ENCODE data around the gene ECEL1.
"Not testable (repeated sequence)": the region's sequence is repeated elsewhere in the genome, so short reads cannot be mapped to it uniquely, and the experiment has no call there.

ECEL1 gene, protein sequence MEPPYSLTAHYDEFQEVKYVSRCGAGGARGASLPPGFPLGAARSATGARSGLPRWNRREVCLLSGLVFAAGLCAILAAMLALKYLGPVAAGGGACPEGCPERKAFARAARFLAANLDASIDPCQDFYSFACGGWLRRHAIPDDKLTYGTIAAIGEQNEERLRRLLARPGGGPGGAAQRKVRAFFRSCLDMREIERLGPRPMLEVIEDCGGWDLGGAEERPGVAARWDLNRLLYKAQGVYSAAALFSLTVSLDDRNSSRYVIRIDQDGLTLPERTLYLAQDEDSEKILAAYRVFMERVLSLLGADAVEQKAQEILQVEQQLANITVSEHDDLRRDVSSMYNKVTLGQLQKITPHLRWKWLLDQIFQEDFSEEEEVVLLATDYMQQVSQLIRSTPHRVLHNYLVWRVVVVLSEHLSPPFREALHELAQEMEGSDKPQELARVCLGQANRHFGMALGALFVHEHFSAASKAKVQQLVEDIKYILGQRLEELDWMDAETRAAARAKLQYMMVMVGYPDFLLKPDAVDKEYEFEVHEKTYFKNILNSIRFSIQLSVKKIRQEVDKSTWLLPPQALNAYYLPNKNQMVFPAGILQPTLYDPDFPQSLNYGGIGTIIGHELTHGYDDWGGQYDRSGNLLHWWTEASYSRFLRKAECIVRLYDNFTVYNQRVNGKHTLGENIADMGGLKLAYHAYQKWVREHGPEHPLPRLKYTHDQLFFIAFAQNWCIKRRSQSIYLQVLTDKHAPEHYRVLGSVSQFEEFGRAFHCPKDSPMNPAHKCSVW

DNA sequence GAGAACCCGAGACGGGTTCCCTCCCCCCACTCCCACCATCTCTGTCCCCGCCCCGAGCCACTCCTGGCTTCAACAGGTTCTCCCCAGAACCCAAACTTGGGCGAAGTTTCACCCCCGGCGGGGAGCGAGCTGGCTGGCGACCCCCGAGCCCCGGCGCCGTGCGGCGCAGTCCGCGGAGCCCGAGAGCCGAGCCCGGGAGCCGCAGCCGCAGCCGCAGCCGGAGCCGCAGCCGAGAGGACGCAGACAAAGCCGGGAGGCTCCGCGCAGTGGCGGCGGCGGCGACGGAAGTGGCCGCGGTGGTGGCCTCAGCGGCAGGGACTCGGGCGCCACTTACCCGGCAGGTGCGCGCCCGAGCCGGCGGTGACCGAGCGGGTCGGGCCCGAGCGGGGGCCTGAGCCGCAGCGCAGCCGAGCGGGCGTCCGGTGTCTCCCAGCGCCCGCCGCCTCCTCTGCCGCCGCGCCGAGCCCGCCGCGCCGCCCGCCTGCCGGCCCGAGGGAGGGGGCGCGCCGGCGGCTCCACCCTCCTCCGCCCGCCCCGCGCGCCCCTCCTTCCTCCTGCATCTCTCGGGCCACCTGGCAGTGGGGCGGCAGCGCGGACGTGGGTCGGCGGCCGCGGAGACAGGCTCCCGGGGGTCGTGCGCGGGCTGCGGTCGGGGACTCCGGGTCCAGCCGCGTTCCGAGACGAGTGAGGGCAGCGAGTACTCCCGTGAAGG, at the start of gene ECEL1:
ECEL1 (minus strand) TSS at position 450 of the 712 bp plus-strand sequence. CDS start 1,181 bp downstream, outside the sequence.
- DNase-seq, result no peak

DNA sequence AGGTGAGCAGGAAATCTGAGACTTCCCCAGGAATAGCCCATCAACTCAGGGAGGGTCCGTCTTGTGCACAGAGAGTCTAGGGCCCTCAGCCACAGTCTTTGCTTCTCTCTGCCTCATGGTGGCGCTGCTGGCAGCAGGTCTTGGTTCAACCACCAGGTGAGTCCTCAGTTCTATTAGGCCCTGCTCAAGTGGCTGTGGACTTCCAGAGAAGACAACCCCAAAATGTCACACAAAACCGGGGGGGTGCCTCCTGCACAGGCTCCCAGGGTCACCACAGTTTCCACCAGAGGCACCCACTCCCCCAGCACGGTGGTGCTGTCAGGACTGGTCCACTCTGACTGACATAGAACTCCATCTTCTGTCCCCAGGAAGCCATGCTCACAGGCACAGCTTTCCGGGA, 49.4 kb upstream of the ECEL1 start:
- no peak for DNase-seq

DNA sequence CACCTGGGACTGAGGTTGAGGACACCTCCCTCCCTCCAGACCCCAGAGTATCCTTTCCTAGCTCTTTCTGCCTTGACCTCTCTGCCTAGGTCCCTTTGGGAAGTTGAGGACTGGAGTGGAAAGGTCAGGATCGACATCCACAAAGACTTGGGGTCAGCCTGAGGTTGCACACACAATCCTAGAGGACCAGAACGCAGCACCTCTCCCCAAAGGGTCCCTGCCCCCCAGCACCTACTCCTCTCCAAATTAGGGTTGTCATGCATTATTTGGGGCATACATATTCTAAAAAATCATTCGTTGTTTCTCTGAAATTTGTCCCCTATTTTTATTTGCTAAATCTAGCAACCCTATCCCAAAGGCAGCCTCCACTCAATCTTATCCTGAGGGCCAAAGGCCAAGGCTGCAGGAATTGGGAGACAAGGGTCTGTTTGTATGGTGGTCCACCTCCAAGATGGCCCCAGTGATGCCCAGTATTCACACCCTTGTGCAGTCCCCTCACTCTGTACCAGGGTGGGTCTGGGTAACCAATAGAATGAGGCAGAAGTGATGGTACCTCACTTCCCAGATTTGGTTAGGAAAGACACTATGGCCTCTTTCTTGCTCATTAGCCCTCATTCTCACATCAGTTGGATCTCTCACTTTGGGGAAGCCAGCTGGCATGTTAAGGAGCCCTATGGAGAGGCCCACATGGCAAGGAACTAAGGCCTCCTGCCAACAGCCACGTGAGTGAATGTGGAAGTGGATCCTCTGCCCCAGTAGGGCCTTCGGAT, 48.3 kb upstream of the ECEL1 start:
- DNase-seq, result no peak

DNA sequence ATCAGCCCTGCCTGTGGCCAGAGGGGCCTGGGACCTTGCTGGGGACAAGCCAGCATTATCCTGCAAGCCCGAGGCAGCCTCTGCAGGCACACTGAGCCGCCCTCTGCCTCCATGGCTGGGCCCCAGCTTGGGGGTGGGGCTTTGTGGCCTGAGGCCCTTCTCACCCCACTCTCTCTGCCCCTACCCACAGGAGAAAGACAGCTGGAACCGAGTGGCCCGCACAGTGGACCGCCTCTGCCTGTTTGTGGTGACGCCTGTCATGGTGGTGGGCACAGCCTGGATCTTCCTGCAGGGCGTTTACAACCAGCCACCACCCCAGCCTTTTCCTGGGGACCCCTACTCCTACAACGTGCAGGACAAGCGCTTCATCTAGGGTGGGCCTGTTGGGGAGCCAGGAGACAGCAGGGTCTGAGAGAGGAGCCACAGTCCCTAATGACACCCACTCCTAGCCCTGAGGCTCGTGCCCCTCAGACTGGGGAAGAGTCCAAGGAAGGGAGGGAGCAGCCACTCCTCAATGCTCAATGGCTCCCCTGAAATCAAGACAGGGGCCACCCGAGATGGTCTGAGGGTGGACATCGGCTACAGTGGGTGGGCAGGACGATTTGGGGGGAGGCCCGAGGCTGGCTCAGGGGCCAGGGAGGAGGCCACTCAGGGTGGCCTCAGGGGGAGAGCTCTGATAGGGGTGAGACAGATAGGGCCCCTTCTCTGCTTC, 47.5 kb upstream of the ECEL1 start:
- DNase-seq, result no peak

DNA sequence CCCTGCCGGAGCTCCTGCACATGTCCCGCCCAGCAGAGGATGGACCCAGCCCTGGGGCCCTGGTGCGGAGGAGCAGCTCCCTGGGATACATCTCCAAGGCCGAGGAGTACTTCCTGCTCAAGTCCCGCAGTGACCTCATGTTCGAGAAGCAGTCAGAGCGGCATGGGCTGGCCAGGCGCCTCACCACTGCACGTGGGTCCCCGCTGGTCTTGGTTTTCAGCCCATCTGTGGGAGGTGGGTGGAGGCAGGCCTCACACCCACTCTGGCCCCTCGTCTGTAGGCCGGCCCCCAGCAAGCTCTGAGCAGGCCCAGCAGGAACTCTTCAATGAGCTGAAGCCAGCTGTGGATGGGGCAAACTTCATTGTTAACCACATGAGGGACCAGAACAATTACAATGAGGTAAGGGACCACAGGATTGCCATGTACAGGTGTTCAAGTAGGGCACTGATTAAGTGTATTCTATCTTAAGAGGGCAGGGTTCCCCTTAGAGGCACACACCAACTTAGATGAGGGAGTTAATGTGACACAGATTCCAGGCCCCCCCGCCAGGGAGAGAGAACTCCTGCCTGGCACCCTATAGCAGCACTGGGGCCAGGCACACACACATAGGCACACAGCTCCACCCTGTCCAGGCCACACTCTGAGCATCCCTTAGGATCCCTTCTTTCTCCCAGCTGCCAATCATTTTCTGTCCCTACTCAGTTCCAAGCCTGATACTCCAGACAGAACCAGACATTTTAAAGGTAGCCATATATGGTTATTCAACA, 46.5 kb upstream of the ECEL1 start:
- no peak for DNase-seq

DNA sequence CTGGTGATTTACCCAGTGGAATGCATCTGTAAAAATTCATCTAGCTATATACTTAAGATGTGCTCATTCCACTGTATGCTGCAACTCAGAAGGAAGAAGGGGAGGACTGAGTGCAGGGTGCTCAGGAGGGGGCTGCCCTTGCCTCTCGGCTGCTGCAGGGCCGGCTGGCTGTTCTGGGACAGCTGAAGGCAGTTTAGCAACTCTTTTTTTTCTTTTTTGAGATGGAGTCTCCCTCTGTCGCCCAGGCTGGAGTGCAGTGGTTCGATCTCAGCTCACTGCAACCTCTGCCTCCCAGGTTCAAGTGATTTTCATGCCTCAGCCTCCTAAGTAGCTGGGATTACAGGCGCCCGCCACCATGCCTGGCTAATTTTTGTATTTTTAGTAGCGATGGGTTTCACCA, 45.2 kb upstream of the ECEL1 start:
- not testable (repeated sequence) for DNase-seq

DNA sequence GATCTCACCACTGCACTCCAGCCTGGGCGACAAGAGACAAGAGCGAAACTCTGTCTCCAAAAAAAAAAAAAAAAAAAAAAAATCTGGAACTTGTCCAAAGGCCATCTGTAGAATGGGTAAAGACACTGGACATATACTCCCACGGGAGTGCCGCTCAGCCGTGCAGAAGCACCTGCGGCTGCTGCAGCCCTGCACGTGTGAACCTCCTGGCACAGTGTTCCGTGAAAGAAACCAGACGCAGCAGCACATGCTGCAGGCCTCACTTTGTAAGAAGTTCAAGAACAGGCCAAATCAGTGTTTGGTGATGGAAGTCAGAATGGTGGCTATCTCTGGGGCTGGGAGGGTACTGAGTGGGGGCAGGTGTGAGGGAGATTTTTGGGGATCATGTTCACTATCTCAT, 44.8 kb upstream of the ECEL1 start:
- no peak for DNase-seq

DNA sequence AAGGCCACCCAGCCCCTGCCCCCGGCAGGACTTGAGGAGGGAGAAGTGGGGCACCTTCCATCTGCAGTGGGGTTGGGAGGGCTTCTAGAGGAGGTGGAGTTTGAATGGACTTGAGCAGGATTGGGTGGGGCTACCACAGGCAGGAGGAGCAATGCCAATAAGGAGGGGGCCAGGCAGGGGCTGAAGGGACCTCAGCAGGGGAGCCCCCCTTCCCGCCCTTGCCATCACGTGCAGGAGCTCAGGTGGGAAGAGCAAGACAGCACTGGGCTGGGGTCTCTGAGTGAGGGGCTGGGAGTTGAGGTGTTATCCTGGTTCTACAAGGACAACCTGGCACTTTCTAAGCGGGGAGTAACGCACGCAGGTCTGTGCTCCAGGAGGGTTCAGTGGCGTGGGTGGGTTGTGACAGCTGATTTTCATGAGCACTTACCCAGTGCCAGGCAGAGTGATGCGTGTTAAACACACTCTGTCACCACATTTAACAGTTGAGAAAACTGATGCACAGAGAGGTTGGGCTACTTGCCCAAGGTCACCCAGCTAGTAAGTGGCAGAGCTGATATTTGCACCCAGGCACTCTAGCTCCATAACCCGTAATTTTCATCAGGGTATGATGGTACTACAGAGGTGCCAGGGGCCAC, 43.1 kb upstream of the ECEL1 start:
- no peak for DNase-seq

DNA sequence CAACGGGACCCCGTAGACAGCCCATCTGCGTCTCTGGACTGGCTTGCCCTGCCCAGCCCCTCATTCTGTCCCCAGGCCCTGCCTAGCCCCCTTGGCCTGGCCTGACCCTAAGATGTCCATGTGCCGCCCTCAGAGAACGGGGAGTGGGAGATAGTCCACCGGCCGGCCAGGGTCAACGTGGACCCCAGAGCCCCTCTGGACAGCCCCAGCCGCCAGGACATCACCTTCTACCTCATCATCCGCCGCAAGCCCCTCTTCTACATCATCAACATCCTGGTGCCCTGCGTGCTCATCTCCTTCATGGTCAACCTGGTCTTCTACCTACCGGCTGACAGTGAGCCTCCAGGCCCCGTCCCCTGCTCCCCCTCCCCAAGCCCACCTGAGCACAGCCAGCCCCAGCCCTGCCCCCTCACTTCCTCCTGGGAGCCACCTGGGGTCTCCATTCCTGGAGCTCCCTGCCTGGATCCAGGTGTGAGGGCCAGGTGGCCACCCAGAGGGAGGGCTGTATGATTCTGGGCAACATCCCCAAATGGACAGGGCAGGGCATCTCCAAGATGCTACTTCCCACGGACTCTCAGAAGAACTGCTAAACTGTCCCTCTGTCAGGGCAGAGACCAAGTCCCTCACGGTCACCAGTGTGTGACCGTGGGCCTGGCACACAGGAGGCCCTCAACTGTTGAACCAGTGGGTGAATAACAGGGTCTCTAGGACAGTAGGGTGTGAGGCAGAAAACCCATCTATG, 42.3 kb upstream of the ECEL1 start:
- no peak for DNase-seq

DNA sequence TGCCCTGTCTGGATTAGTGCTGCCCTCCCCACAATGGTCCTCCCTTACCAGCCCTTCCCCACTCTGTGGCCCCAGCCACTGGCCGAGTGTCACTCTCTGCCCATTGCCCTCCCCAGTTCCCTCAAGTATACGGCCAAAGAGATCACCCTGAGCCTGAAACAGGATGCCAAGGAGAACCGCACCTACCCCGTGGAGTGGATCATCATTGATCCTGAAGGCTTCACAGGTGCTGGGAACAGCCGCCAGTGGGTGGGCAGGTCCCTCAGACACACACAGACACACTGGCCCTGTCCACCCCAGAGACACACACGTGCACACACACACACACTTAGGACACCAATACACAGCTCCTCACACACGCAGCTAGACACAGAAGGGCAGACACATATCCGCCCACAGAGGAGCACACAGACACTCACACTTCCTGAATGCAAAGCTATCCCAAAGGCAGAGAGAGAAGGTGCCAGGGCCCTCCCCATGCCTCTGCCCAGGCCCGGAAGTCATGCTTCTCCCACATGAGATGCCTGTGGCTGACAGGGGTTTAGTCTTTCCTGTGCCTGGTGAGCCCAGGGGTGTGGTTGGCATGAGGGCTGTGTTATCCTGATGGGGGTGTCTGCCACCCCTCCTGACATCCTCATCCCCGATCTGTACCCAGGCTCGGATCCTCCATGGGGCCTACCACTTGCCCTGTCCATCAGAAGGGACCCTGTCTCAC, 41.3 kb upstream of the ECEL1 start:
- no peak for DNase-seq

DNA sequence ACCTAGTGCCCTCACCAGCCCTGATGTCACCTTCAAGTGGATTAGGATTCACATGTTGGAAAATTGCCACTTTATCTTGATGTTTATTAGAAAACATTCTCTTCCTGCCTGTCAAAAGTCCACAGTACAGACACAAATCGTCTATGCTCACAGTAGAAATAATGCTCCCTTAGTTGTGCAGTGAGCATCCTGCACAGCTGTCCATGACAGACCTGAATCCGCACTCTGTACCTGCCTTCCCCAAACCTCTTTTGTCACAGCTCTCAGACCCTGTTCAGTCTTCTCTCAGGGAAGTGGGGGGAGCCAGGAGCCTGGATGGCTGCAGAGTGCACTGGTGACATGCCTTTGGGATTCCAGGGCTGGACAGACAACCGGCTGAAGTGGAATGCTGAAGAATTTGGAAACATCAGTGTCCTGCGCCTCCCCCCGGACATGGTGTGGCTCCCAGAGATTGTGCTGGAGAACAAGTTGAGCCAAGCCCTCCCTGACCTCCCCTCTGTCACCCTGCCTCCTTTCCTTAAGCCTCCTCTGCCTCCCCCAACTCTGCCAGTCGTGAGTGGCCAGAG, 40.4 kb upstream of the ECEL1 start:
- no peak for DNase-seq

DNA sequence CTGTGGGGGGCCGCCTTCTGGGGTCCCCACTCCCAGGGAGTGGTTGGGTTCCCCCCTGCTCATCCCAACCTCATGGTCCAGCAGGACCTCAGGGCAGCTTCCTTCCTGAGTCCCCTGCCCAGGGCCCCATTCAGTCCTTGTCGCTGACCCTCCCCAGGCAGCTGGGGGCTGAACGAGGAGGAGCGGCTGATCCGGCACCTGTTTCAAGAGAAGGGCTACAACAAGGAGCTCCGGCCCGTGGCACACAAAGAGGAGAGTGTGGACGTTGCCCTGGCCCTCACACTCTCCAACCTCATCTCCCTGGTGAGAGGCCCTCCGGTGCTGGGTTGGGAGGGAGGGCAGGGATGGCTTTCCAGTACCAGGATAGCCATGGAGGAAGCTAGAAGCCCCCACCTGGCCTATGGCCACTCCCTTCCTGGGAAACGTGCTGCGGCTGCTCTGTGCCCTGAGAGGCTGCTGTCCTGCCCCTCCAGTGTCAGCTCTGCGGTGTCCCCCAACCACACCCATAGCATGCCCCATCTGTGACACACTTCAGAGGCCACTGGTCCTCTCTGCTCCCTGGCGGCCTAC, 38.8 kb upstream of the ECEL1 start:
- no peak for DNase-seq

DNA sequence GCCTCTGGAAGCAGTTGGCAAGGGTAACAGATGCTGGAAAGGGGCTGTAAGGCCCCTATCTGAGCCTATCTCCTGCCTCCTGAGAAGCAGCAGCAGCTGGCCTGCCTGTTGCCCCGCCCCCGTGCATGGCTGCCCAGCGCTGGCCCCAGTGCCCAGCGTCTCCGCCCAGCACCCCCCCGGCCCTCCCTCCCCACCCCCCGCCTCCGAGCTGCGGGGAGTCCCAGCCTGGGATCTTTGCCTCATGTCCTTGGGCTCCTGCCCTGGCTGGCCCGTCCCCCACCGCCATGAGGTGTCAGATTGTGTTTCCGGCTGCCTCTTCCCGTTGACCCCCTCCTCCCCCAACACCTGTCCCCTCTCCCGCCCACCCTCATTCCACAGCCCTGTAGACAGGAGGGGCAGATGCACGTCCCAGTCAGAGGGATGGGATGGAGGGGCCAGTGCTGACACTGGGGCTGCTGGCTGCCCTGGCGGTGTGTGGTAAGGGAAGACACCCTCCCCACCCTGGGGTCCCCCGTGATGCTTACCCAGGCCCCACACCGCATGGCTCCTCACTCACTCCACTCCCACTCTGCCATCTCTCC, 38.2 kb upstream of the ECEL1 start, which contains the start of gene CHRND:
CHRND (plus strand) TSS at position 370 of the 581 bp plus-strand sequence; CDS start at position 426, 56 bp downstream.
- no peak for DNase-seq

DNA sequence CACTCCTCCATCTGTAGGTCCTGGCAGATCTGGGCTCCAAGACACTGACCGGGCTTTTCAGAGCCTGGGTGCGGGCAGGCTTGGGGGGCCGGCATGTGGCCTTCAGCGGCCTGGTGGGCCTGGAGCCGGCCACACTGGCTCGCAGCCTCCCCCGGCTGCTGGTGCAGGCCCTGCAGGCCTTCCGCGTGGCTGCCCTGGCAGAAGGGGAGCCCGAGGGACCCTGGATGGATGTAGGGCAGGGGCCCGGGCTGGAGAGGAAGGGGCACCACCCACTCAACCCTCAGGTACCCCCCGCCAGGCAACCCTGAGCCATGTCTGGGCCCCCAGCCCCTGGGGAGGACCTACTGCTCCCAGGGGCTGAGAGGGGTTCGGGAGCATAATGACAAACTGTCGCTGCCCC, 37.6 kb upstream of the ECEL1 start:
- DNase-seq, result no peak

DNA sequence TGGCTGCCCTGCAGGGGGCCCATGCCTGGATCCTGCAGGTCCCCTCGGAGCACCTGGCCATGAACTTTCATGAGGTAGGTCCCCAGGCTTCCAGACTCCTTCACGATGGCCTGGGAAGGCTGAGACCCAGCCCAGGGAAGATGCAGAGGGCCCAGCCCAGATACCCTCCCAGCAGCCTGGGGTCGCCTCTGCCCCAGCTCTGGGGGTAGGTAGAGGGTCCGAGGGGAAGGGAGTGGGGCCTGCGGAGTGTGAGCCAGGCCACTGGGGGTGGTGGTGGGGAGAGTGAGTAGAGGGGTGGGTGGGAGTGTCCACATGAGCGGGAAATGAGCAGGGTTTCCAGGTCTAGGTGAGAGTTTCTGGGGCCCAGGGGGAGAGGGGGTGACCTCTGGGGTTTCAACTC, 37.1 kb upstream of the ECEL1 start:
- no peak for DNase-seq

DNA sequence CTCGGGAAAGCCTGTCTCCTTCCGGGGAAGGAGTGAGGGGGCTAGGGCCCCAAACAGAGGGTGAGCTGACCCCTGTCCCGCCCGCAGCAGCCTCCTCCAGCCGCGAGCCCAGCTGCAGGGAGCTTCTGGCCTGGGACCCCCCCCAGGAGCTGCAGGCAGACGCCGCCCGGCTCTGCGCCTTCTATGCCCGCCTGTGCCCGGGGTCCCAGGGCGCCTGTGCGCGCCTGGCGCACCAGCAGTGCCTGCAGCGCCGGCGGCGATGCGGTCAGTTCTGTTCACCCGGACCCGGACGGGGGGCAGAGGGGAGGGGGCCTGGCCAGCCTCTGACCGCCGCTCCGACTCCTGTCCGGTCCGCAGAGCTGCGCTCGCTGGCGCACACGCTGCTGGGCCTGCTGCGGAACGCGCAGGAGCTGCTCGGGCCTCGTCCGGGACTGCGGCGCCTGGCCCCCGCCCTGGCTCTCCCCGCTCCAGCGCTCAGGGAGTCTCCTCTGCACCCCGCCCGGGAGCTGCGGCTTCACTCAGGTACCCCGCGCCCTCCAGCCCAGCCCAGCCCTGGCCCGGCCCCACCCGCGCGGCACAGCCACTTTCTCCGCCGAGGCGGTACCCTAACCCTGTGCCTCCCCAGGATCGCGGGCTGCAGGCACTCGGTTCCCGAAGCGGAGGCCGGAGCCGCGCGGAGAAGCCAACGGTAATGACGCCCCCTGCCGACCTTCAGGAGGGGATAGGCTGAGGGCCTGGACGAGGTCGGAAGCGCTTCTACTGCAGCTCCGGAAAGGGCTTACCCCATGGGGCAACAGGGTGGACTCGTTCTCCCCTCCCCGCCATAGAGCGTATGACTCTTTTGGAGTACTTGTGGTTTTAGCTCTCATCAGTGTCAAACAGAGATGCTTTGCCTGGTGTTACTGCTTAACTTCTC, 36.3 kb upstream of the ECEL1 start:
- no peak for DNase-seq

DNA sequence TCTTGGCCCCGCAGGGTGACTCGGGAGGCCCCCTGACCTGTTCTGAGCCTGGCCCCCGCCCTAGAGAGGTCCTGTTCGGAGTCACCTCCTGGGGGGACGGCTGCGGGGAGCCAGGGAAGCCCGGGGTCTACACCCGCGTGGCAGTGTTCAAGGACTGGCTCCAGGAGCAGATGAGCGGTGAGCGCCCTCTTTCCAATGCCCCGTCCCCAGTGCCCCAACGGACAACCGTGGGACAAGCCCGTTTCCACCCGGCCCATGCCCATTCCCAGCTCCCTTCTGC, 35.7 kb upstream of the ECEL1 start:
- no peak for DNase-seq

Data from CD4-positive, alpha-beta T cell treated with Interleukin-12 subunit alpha and Interleukin-12 subunit beta, for 1 hour (primary cell).